Left renal pelvis (tissue), 4 donors: Measurements from ENCODE around the gene EIF6. TPM values are rescaled to one million over a fixed set of nuclear protein-coding genes. Genes with fewer than 3 reads are reported as not detected.

Source experiments
- DNase-seq, 4 donors: peaks; one replicate each; pipeline ENCODE4 v3.0.0-alpha.2; 2013; ENCODE audit warnings: low read depth in 4 of 4, low spot score in 3 of 4
- polyA plus RNA-seq, 4 donors: library from polyadenylated mRNA; unstranded; fragments of 120-200 nt; gene quantifications; one replicate each; pipeline ENCODE4 v1.2.1, GENCODE V29; 2013; ENCODE audit not compliant: insufficient read length in 4 of 4

The EIF6 gene
- polyA plus RNA-seq, 4 donors, result 82.7 to 165 (median 130) TPM

DNA sequence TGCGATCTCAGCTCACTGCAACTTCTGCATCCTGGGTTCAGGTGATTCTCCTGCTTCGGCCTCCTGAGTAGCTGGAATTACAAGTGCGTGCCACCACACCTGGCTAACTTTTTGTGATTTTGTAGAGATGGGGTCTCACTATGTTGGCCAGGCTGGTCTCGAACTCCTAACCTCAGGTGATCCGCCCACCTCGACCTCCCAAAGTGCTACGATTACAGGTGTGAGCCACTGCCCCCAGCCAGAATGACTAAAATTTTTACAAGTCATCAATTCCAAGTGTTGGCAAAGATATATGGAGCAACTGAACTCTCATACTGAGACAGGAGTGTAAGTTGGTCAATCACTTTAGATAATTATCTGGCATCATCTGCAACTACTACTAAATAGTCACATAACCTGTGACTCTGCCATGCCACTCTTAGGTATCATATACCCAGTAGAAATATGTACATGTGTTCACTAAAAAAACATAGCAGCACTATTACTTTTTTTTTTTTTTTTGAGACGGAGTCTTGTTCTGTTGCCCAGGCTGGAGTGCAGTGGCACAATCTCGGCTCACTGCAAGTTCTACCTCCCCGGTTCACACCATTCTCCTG lies 3.0 kb downstream of the EIF6 start:
- no peak for DNase-seq

DNA sequence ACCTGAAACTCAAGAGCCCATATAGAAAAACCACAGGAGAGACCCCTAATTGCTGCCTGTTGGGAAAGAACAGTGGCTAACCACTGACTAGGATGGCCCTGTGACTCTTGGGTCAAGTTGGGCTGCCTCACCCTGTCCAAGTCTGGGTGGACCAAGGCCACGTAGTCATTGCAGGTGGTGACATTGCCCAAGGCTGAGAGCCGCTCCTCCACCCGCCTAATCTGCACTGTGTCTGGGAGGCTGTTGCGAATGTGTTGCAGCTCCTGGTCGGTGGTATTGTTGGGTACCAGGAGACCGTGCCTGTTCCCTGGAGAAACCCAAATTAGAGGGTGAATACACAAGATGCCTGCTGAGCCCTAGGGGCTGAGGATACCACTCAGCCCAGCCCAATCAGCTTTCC lies 4.0 kb downstream of the EIF6 start:
- no peak for DNase-seq

DNA sequence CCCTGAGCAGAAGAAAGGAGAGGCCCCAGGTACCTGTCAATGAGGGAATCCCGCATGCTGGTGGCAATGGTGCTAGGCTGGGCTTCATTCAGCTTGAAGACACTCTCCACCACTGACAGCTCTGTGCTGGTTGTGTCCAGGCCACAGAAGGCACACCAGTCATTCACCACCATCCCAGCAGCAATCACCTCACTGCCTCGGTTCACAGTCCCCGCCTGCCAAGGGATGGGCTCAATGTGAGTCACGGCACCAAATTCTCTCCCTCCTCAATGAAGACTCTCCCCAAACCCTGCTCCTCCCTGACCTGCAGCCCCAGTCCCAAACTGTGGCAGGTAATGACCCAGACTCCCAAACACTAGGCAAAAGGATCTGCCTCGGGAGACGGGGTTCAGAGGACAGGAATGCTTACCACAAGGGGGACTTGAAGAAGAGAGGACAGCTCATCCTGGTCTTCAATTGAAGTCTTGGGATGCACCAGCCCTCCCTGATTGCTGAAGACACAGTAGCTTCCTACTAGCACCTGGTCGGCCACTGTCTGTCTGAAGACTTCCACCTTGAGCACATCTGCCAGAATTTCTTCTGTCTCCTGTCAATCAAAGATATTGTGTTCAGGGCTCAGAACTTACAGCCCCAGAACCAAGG lies 4.9 kb downstream of the EIF6 start:
- no peak for DNase-seq

DNA sequence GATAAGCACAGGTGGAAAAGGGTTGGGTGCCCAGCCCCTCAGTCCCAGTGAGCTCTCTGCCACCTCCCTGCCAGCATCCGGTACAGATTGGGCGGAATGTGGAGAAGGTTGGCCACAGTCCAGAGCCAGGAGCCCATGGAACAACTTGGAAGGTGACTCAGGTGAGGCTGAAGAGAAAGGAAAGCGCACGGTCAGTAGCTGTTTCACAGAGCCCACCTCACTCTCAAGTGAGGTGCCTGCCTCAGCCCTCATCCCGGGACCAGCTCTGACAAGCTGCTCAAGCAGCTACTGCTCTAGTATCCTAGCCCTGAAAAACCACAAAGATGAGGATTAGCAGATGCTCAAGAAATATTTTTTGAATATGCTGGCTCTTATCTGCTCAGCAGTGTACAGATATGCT lies 5.5 kb downstream of the EIF6 start:
- DNase-seq, result no peak

DNA sequence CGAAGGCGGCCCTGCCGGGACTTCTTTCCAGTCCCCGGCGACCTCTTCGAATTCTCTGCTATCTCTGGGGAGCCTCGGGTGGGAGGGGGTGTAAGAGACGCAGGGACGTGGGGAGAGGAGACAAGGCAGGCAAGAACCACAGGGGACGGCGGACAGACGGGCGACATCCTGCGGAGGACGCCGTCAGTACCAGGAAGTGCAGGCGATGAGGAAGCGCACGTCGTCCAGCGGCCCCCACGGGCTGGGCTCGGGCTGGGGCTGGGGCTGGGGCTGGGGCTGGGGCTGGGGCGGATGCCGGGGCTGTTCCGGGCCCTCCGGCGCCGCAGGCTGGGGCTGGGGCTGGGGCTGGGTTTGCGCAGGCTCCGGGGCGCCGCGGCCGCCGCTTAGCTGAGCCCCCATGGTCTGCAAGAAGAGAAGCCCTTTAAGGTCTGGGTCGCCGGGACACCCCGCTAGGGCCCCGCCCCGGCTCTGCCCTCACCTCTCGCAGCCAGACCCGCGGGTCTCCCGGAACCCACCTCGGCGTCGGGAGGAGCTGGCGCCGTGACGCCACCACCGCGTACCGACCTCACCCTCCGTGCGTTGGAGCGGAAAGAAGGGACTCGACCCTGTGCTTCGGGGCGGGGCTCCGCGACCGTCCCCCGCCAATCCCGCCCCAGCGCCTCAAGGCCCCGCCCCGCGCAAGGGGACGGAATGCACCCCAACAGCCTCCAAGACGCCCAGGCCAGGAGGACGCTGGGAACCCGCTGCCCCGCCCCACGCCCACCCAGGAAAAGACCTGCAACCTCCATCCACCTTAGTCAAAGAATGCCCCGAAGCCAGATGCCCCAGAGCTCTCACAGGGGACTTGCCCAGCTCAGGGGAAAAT lies 6.8 kb downstream of the EIF6 start, which contains the start of gene MMP24OS:
Gene MMP24OS, minus strand, starts transcription at position 592 of the 865 bp plus-strand sequence. Its CDS starts 193 bp downstream, at position 399.
- peak in 3 of 4 donors; percentile 54 to 74 (median 65) for DNase-seq

DNA sequence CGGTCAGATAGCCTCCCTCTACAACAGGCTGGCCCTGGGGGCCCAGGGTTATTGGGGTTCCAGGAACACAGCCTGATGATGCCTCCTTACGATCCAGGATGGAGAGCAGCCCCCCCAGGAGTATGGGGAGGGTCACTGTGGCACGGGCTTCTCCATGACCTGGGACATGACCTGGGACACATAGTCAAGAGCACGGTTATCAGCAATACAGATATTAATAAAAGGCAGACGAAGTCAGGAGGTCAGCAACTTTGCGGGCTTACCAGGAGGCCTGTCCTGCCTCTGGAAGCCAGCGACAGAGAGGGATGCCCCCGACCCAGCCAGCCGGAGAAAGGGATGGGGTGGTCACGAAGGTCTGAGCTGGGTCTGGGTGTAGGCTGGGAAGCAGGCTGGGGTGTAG lies 7.4 kb downstream of the EIF6 start:
- DNase-seq, result no peak

DNA sequence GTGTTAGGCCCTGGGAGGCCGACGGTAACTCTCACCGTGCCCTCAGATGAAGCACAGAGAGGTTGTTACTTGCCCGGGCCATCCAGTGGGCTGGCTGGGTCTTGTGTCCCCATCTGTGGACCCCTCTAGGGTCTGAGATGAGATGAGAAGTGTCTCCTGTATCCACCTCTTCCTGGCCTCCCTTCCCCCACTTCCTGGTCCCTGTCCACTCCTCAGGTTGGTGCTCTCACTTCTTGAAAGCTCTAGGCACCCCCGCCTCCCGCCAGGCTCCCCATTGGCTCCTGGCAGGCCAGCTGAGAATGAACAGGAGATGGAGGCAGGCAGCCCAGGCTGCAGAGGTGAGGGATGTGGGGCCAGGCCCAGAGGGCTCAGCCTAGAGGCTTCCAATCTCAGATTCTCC lies 8.2 kb downstream of the EIF6 start:
- no peak for DNase-seq

DNA sequence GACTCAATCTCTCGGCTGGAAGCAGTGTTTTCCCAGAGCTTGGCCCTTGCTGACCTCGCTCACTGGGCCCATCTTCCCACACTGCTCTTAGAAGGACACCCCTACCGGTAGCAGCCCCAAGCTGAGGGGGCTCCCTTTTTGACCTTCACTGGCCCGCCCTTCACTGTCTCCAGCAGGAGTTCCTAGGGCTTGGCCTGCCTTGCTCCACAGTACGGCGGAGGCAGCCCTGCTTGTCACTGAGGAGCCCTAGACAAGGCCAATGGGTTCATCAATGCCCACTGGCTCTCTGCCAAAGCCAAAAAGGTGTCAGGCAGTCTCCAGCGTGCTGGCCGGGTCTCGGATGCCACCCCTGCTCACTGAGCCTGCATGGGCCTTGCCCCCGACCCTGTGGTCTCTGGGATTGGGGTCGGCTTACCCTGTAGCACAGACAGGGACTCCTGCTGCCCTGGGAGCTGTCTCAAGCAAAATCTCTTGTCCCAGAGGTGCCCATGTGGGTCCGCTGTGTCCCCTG lies 8.8 kb downstream of the EIF6 start:
- no peak for DNase-seq

DNA sequence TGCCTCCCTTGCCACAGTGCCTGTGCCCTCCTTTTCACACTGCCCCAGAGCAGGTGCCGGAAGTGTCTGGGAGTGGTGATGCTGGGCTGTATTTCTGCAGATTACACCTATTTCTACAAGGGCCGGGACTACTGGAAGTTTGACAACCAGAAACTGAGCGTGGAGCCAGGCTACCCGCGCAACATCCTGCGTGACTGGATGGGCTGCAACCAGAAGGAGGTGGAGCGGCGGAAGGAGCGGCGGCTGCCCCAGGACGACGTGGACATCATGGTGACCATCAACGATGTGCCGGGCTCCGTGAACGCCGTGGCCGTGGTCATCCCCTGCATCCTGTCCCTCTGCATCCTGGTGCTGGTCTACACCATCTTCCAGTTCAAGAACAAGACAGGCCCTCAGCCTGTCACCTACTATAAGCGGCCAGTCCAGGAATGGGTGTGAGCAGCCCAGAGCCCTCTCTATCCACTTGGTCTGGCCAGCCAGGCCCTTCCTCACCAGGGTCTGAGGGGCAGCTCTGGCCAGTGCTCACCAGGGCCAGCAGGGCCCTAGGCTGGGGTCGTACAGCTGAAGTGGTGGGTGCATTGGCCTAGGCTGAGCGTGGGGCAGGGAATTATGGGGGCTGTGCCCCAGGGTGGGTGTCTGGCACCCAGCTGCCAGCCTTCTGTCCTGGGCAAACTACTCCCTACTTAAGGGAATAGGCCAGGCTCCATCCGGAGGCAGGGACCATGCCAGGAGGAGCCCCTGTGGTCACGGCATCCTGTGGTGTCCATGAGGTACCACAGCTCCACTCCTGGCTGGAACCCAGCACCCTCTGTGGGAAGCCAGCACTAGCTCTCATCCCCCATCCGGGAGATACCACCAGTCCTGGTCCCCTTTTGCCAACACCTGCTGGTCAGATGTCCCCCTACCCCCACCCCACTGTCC lies 10.1 kb downstream of the EIF6 start:
- no peak for DNase-seq

DNA sequence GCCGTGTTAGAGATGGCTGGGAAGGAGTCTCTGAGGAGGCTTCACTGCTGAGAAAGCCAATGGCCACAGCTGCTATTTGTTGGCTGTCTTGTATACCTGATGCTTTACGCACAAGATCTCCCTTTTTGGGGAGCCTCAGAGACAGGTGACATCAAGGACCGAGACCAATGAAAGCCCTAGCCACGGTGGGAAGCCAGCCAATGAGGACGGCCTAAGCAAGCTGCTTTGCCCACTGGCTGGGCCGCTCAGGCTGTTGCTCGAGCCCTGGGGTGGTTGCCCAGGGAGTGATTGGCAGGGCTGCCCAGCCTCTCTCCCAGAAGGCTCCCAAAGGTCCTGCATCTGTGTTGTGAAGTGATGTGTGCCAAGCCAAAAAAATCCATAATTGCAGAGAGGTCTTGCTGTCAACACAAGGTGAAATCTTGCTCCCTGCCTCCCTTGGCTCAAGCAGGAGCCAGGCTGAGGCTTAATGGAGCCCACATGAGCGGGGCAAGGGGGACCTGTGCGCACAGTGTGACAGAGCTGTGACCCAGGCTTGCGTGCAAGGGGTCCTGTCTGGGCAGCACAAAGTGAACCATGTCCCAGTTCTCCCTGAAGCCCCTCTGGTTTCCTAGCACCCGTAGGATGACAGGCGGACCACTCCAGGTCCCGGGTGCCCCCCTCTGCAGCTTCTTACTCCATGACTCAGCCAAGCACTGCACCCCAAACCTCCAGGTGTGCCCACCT lies 11.0 kb downstream of the EIF6 start:
- DNase-seq, result no peak

DNA sequence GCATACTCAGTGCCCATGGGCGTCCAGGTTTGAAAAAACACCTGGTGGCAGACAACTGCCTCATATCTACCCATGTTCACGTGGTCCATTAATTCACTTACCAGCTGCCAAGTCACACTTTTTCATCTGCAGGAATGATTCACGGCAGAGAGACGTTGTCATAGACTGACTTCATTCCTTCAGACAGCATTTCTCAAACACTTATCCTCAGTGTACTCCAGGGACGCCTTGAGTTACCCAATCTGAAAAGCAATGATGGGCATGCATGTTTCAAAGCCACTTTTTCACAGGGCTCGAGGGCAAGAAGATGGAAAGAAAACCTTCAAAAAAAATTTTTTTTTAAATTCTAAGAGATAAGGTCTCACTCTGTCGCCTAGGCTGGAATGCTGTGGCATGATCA lies 12.7 kb downstream of the EIF6 start:
- DNase-seq, result no peak

DNA sequence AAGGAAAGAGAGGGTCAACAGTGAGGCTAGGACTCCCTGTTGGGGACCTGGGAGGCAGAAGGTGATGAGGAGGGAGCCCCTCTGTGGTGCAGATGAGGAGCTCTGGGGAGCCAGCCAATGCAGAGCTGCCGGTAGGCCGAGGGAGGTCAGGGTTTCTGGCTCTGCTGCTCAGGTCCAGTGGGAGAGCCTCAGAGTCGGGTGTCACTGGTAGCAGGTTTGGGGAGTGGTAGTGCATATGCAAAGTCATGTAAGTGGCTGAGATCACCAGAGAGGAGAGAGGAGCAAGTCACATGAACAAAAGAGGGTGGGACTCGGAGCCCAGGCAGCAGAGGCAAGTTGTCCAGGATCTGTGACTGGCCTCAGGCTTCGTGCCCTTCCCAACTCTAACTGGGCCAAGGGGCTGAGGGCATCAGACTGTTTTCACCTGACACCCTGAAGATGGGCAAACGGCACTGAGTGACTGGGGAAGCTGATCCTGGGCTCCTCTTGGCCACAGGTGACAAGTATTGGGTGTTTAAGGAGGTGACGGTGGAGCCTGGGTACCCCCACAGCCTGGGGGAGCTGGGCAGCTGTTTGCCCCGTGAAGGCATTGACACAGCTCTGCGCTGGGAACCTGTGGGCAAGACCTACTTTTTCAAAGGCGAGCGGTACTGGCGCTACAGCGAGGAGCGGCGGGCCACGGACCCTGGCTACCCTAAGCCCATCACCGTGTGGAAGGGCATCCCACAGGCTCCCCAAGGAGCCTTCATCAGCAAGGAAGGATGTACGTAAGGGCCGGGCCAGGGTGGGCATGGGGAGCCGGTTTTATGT lies 13.3 kb downstream of the EIF6 start:
- no peak for DNase-seq

DNA sequence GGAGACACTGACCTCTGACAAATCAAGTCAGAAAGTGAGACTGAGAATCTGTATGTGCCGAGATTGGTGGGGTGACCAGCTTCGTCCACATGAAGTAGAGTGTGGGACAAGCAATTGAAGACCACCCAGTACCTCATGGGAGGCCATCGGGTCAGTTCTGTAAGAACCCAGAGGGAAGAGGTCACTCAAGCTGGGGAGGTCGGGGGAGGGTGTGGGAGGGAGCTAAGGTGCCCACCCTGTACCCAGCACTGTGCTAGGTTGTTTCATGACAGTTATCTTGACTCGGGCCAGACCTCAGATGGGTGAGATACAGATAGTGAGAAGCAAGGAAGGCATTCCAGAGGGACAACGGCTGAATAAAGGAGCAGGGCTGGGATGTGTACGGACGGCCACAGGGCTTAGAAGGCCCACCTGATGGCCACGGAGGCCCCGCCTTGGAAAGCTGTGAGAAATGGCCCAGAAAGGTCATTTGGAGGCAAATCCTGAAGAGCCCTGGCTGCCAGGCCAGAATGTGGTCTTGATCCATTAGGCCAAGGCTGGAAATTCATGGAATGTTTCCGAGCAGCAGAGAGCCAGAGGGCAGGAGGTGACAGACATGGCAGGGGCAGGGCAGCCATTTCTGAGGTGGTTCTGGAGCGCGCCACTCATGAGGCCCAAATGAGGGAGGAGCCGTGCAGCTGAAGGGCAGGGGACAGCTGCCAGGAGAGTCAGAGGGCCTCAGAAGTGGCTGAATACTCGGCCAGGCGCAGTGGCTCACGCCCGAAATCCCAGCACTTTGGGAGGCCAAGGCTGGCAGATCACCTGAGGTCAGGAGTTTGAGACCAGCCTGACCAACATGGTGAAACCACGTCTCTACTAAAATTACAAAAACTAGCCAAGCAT lies 14.3 kb downstream of the EIF6 start:
- no peak for DNase-seq

DNA sequence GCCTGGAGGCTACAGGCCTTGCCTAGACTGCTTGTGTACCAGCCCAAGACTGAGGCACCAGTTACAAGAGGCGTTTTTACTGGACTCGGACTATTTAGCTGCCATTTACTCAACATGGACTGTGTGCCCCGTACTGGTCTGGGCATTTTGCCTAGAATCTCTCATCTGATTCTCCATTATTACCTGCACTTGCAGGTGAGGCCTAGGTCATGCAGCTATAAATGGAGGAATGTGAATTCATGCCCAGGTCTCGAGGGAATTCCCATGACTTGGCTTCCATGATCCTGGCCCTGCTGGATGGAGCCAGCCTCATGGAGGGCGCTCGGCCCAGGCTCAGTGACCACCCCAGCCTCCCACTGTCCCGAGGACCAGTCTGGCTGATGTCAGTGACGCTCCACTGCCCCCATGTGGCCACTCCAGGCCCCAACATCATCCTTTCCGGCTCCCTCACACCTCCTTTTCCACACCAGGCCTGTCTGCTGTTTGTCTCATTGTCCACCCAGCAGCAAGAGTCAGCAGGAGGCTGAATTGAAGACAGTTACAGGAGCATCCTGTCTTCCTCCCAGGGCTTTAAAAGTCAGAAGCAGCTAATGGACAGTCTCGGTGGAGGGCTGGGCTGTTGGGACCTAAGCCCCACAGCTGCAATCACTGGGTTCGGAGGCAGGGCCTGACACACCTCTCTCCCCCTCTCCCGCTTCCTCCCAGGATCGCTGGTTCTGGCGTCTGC lies 15.4 kb downstream of the EIF6 start:
- no peak for DNase-seq

DNA sequence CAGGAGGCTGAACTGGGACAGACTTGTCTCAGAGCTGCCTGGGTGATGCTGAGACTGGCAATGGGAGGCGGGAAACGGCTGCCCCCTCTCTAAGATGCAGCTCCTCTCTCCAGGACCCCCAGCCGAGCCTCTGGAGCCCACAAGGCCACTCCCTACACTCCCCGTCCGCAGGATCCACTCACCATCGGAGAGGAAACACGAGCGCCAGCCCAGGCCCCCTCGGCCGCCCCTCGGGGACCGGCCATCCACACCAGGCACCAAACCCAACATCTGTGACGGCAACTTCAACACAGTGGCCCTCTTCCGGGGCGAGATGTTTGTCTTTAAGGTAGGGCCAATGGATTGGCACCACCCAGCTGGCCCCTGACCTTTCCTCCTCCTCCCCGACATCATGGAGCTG lies 17.5 kb downstream of the EIF6 start:
- no peak for DNase-seq

DNA sequence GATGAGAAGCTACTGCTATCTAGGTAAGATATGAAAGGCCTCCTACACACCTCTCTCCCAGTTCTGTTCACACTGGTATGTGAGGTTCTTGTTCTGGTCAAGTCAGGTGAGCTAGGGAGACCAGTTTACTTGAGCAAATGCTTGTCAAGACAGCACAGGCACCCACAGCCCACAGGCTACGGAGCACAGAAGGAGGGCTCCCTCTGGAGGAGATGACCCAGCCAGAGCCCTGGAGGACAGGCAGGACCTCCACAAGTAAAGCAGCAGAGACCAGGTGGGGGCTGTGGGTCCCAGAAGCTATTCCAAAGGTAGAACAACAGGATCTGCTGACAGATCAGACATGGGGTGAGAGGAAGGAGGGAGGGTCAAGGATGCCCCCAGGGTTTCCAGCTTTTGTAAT lies 19.8 kb downstream of the EIF6 start:
- no peak for DNase-seq
